ENCODE data around the gene TRAIP.

TRAIP gene

GRCh38 chr3:49791571-49791970 lies 64.8 kb downstream of the TRAIP start:
- TF ChIP-seq INSM2 (tag by site-specific recombination; IDR thresholded peaks at IDR 0.05) (no peak), ZNF529 (tag by site-specific recombination; IDR thresholded peaks at IDR 0.05; ENCODE audit: insufficient replicate concordance) (no peak), GLIS1 (tag by site-specific recombination; IDR thresholded peaks at IDR 0.05) (no peak), ZIC2 (tag by site-specific recombination; IDR thresholded peaks at IDR 0.05) (no peak), ZNF398 (tag by site-specific recombination; IDR thresholded peaks at IDR 0.05) (no peak), ZNF324 (tag by site-specific recombination; IDR thresholded peaks at IDR 0.05) (no peak), ZNF701 (tag by site-specific recombination; IDR thresholded peaks at IDR 0.05) (no peak), ZNF624 (tag by site-specific recombination; IDR thresholded peaks at IDR 0.05) (no peak), ZNF777 (tag by site-specific recombination; IDR thresholded peaks at IDR 0.05; ENCODE audit: borderline replicate concordance) (no peak), ZNF274 (IDR thresholded peaks at IDR 0.05; ENCODE audit: low read length) (no peak), ZNF274 (tag by site-specific recombination; IDR thresholded peaks at IDR 0.05; ENCODE audit: borderline replicate concordance) (no peak), MYNN (tag by site-specific recombination; IDR thresholded peaks at IDR 0.05; ENCODE audit: borderline replicate concordance) (no peak), KLF9 (tag by site-specific recombination; IDR thresholded peaks at IDR 0.05; ENCODE audit: low read depth) (no peak), KLF8 (tag by site-specific recombination; IDR thresholded peaks at IDR 0.05) (no peak), HOXC10 (CRISPR knock-in tag; IDR thresholded peaks at IDR 0.05) (no peak), ZNF654 (tag by site-specific recombination; IDR thresholded peaks at IDR 0.05; ENCODE audit: low read depth) (no peak), ZNF747 (tag by site-specific recombination; IDR thresholded peaks at IDR 0.05) (no peak), ZNF558 (tag by site-specific recombination; IDR thresholded peaks at IDR 0.05) (no peak)
- no peak overlapping the region for H3K4me3 ChIP-seq (ENCODE audit: low read depth, low read length)
- H3K4me1 ChIP-seq (ENCODE audit: control insufficient read depth, insufficient read depth, low read length), result no peaks in the 10 kb centered on the region
- ChIA-PET POLR2A (no interaction called here), CTCF (interaction anchor here (1.7 kb wide), 1 partner anchor 11 kb away, joined by 4 read pairs; no protein-coding TSS in a partner anchor)
- H3K9me3 ChIP-seq (ENCODE audit: control insufficient read depth, insufficient read depth, low read depth, low read length), result no peaks in the 10 kb centered on the region
- H3K27ac ChIP-seq (ENCODE audit: extremely low read depth, low read depth, low read length), result no peak overlapping the region
- H3K36me3 ChIP-seq (ENCODE audit: control insufficient read depth in 2 of 2, insufficient read depth in 1 of 2, low read length in 2 of 2), result no peaks in the 10 kb centered on the region

GRCh38 chr3:49790626-49791411 lies 65.5 kb downstream of the TRAIP start:
- TF ChIP-seq ZNF624 (tag by site-specific recombination; IDR thresholded peaks at IDR 0.05) (no peak), MEIS1 (CRISPR knock-in tag; IDR thresholded peaks at IDR 0.05; ENCODE audit: borderline replicate concordance) (peak; percentile 91), ZFP41 (tag by site-specific recombination; IDR thresholded peaks at IDR 0.05; ENCODE audit: borderline replicate concordance) (no peak), ZNF324 (tag by site-specific recombination; IDR thresholded peaks at IDR 0.05) (no peak), SP7 (tag by site-specific recombination; IDR thresholded peaks at IDR 0.05) (peak; percentile 18; the same call in 1 of the 2 replicates)
- CTCF ChIA-PET, result interaction anchor here (0.6 to 1.7 kb wide), 2 partner anchors 11 to 456 kb away, joined by 4 read pairs; no protein-coding TSS in a partner anchor
- H3K4me3 ChIP-seq (ENCODE audit: low read depth, low read length), result no peak overlapping the region
- H3K4me1 ChIP-seq (ENCODE audit: control insufficient read depth, insufficient read depth, low read length), result no peaks in the 10 kb centered on the region
- POLR2A ChIA-PET, result no interaction called here
- no peak overlapping the region for H3K27ac ChIP-seq (ENCODE audit: extremely low read depth, low read depth, low read length)
- no peaks in the 10 kb centered on the region for H3K9me3 ChIP-seq (ENCODE audit: control insufficient read depth, insufficient read depth, low read depth, low read length)
- H3K36me3 ChIP-seq (ENCODE audit: control insufficient read depth in 2 of 2, insufficient read depth in 1 of 2, low read length in 2 of 2), result no peaks in the 10 kb centered on the region
